Measurements from ENCODE around the gene AK1.

AK1 gene, protein sequence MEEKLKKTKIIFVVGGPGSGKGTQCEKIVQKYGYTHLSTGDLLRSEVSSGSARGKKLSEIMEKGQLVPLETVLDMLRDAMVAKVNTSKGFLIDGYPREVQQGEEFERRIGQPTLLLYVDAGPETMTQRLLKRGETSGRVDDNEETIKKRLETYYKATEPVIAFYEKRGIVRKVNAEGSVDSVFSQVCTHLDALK

DNA sequence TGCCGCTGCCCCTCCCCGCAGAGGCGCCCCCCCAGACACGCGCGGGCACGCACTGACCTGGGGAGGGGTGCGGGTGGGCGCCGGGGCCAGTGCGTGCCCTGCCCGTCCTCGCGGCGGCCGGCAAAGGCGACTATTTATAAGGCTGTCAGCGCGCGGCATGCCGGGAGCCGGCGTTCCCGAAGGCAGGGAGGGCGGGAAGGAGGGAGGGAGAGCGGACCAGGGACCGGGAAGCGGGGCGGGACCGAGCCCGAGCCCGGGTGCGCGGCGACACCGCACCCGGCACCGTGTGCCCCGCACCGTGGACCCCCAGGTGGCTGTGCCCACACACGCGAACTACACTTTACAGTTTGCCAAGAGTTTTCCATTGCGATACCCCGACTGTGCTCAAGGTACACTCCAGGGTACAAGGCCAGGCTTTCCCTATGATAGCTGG lies at the start of gene AK1:
Gene AK1, minus strand, starts transcription at position 110 of the 433 bp plus-strand sequence. CDS start 3,058 bp downstream, outside the sequence.
- no peak for DNase-seq (ENCODE audit: low read depth in 2 of 2)

DNA sequence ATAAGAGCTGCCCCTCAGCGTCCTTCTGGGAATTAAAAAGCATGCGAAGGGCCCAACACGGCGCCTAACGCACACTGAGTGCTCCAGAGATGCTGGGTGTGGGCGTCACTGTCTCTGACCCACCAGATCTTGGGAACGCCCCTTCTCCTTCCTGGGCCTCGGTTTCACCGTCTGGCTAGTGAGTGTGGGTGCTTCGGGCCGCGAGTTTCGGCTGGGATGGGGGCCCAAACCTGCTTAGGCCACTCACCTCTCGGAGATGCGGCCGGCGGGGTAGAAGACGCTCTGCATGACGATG lies 49.4 kb upstream of the AK1 start:
- DNase-seq (ENCODE audit: low read depth in 2 of 2), result no peak

DNA sequence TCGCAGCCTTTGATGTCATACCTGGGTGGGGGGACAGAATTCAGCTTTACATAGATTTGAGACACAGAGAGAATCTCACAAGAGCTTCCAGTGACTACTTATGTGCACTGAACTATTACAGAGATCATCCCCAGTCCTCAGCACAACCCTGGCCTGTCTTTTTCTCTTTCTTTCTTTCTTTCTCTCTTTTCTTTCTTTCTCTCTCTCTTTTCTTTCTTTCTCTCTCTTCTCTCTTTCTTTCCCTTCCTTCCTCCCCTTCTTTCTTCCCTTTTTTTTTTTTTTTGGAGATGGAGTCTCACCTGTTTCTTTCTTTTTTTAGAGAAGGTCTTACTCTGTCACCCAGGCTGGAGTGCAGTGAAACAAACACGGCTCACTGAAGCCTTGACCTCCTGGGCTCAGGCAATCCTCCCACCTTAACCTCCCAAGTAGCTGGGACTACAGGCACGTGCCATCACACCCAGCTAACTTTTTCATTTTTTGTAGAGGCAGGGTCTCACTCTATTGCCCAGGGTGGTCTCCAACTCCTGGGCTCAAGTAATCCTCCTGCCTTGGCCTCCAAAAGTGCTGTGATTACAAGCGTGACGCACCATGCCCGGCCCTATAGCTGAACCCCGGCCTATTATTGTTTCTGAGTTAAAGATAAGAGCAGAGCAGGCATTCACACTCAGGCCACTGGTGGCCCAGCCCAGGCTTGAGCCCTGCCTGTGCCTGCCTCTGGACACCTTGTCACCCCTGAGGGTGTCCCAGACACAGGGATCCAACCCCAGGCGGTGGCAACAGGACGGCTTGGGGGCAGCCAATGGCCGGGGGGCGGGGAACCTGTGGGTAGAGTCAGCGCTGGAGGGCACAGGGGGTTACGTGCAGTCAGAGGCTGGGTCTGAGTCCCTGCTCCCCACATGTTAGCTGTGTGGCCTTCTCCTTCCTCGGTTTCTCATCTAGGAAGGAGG lies 48.8 kb upstream of the AK1 start:
- DNase-seq (ENCODE audit: low read depth in 2 of 2), result no peak

DNA sequence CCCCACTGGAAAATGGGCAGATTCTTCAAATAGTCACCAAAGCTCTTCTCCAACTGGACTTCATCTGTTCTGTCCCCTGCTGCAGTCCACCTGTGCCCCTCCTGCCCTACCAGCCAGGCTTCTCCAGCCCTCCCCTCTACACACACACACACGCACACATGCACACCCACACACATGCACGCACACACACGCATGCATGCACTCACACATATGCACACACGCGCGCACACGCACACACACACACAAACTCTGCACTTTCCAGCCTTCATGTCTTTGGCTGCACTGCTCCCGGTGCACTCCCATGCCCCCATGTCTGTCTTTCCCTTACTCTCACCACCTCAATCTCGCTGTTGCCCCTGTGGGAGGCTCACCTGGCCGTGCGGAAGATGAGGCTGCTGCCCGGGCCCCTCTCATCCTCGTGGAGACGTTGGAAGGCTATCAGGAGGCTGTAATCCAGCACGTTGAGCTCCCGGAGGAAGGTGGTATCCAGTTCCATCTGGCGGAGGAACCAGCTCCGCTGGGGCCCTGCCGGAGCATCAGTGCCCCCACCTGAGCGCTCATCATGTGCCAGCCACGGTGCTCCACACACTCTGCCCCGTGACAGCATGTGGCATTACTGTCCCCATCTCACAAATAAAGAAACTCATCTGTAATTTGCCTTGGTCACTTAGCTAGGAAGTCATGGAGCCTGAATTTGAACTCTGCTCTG lies 47.4 kb upstream of the AK1 start:
- DNase-seq (ENCODE audit: low read depth in 2 of 2), result no peak

DNA sequence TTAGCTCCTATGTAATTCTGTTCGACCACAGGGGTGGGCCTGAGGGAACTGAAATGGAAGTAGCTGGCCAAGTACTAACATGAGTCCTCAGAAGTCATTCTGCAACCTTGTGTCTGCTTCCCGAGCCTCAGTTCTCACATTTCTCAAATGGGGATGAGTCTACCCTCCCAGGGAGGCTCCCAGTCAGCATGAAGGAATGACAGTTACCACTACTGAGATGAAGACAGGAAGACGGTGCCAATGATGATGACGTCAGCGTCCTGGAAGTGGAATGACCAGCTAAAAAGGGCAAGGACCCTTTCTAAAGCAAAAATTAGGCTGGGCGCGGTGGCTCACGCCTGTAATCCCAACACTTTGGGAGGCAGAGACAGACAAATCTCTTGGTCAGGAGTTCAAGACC lies 46.3 kb upstream of the AK1 start:
- DNase-seq (ENCODE audit: low read depth in 2 of 2), result no peak

DNA sequence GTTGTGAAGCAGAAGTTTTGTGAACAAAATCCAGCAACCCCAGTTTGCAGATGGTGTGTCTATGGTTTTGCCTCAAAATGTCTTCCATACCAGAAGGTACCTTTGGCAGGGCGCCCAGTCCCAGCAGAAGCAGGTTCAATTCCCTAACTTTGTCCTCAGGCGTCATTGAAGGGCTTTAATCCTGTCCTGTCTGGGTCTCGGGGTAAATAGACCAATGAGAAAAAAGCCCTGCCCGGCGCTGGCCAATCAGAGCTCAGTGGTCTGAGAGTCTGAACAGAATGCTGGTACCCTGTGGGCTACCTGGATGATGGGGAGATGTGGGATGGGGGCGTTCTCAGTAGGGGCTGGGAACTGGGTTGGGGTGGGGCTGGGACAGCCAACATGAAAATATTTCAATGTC lies 45.6 kb upstream of the AK1 start:
- no peak for DNase-seq (ENCODE audit: low read depth in 2 of 2)

DNA sequence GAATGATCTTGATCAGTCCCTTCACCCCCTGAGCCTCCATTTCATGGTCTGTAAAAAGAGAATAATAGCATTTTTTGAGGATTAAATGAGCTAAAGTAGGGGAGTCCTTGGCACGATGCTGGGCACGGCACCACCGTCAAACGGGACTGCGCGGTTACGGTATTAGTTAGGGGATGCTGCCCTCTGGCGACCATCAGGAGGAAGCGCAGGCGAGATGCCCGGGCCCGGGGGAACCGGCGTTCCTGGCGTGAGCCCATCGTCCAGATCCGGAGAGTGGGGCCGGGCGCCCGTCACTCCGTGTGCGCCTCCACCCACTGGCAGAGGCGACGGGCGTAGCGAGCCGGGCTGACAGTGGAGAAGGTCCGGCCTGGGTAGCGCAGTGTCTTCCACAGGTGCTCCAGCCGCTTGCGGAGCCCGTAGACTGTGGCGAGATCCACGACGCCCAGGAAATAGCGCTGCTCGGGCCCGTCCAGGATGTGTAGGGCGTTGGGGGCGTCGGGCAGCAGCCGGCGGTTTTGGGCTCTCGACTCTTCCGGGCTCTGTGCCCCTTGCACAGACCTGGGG lies 44.2 kb upstream of the AK1 start:
- peak; percentile 73 to 76 for DNase-seq (ENCODE audit: low read depth in 2 of 2)

DNA sequence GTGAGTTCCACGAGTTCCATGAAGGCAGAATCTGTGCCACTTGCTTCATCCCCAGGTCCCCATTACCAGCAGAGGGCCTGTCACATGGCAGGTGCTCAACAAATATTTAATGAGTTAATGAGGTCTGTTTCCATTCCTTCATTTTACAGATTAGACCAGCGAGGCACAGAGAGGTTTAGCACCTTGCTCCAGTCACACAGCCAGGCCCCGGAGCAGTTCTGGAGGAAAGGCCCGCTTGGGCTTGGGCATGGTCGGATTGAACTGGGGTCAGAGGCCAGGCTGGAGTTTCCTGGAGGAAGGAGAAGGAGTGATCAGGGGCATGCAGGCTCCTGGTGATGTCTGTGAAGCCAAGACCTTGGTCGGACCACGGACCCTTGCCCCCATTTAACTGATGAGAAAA lies 43.3 kb upstream of the AK1 start:
- DNase-seq (ENCODE audit: low read depth in 2 of 2), result no peak

DNA sequence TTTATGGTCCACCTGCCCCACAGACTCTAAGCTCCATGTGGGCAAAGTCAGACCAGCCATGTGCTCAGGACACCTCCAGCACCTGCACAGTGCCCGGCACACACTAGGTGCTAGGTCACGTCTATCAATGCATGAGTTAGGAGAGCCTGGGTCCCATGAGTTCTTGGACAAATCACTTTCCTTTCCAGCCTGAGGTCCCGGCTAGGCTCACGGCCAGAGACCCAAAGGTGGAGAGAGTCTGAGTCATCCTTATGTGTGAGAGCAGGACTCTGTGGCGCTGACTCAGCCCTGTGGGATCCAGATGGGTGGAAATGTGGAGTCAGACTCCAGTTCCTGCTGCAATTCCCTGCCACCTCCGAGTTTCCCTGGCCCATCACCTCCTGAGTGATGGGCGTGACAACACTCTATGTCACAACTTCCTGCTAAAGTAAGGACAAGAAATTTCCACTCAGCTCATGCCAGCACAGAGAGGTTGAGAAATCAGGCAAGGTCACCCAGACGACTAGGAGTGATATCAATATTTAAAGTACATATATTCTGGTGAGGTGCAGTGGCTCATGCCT lies 41.9 kb upstream of the AK1 start:
- DNase-seq (ENCODE audit: low read depth in 2 of 2), result no peak

DNA sequence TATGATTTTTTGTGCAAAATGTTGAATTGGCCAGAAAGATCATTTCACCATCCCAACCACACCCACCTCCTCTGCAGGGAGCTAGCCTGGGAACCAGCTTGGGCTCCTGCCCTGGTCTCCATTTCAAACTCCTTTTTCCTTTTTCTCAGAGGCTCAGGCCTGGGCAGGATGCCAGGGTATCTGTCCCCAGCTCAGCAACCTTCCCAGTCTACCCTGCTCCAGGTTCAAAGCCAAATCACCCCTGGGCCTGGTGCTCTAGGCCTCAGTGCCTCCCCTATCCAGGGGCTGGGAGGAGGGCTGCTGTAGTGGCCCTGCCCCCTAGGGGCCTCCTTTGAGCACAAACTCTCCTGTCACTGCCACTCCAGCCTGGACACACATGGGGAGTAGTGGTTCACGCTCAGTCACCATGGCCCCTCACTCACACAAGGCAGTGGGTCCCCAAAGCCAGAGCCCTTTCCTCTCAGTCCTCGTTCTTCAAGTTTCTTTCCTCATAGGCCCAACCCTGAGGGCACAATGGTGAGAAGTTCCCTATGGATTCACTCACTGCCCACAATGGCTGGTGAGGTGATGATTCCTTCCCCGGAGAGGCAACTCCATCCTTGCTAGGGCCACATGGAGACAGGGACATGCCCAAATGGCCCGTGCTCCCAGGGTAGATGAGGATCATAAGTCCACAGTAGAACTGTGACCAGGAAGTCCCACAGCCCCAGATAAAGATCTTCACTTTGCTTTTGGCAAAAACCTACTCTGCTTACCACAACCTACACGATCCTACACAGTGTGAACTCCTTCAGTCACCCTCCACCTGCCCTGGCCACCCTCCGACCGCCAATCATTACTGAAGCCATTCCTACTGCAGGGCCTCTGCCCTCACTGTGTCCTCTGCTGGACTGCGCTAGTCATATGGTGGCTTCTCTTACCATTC lies 41.0 kb upstream of the AK1 start:
- DNase-seq (ENCODE audit: low read depth in 2 of 2), result no peak

DNA sequence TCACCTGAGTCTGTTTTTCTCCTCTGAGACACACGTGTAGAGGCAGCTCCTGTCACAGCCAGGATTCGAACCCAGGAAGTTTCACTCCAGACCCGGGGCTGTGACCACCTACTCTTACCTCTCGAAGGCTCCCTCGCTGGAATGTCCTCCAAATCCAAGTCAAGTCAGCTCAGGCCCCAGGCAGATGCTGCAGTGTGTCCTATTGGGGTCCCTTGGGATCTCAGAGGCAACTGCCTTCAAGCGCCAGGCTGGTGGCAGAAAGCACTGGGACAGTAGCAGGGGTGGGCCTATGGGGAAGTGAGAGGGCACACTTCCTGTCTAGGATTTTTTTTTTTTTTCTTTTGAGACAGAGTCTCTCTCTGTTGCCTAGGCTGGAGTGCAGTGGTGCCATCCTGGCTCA lies 40.1 kb upstream of the AK1 start:
- no peak for DNase-seq (ENCODE audit: low read depth in 2 of 2)

DNA sequence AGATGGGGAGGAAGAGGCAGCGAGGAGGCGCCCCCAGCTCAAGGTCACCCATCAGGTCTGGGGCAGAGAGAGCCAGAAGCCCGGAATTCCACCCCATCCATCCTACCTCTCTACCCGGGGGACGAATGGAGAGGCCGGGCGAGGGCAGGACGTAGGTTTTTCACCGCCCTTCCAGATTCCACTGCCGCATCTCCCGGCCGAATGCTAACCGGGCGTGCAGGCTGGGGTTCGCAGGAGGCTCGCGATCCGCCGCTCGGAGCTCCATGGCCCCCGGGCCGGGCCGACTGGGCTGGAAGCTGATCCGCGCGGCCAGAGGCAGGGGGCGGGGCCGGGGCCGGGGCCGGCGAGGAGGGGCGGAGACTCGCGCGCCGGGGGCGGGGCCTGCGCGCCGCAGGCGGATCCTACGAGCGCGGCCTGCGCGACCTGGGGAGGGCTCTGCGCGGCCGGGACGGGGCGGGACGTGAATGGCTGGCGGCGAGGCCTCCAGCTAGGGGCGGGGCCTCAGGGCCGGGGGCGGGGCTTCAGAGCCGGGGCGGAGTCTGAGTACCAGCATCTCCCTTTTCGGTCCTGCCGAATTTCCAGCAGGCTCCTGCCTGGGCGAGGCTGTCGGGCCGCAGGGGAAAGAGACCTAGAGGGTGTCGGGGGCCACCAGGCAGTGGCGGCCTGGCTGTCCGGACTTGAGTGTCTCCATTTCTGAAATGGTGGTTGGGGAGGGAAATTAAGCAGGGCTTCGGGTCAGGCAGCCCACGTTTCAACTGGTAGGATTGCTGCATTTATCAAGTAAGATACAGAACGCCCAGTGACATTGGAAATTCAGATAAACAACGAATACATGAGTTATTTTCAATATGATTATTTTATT lies 39.5 kb upstream of the AK1 start, which contains the start of gene ST6GALNAC4:
Gene ST6GALNAC4, minus strand, starts transcription at position 322 of the 862 bp plus-strand sequence. CDS start 622 bp downstream, outside the sequence.
- DNase-seq (ENCODE audit: low read depth in 2 of 2), result peak; percentile 97 to 98

DNA sequence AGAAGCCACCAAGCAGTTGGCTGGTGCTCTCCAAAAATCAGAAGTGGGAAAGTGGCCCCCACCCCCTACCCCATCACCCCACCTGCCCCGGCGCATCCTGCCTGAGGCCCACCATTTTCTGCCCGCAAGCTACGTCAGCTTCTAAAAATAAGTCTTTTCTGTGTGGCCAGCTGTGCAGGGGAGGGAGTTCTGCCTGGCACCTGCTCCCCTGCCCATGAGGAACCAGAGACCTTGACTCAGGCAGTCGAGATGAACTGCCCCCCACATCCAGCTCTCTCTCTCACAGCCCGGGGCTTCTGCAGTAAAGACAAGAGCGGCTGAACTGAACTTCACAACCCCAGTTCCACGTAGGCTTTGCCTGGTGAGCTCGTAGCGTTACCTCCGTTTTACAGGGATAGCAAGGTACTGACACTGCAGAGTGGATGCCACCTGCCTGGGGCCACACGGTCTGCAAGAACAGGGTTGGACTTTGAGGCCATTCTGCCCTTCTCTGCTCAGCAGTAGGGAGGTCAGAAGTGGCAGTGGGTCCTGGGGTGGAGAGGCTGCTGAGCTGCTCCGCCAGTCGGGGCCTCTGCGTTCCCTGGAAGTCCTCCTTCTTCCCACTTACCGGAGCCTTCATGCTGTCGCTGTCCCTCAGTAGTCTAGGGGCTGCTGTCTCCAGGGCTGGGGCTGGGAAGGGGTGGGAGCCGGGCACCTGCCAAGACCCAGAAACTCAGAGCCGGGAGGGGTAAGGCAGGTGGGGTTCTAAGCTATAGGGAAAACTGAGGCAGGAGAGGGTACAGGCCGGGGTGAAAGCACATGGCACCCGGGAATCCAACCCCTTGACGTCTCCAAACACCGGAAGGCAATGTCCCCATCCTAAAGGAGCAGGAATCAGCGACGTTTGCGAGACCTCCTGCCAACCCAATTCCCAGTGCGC lies 38.6 kb upstream of the AK1 start:
- DNase-seq (ENCODE audit: low read depth in 2 of 2), result no peak

DNA sequence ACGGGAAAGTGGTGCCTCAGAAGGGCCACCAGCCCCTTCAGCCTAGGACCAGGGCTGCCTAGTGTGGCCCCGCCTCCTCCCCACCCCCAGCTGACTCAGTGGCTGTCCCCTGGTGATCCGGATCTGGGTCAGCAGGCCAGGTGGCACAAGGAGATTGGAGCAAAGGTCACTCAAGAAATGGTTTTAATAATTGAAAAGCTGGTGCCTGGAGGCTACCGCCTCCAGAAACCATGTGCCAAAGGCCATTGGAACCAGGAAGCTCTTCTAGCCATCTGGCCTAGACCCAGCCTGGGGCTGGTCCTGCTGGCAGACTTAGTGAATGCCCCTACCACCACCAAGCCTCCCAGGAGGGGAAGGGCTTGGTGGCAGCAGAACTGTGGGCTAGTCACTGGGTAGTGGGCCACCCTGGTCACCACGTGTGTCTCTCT lies 37.9 kb upstream of the AK1 start:
- DNase-seq (ENCODE audit: low read depth in 2 of 2), result no peak

DNA sequence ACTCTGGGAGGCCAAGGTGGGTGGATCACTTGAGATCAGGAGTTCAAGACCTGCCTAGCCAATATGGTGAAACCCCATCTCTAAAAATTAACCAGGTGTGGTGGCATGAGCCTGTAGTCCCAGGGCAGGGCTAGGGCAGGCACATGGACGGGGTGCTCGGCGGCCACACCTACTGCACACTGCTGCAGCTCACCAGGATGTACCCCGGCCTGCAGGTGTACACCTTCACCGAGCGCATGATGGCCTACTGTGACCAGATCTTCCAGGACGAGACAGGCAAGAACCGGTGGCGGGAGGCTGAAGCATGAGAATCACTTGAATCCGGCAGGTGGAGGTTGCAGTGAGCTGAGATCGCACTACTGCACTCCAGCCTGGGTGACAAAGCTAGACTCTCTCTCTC lies 36.2 kb upstream of the AK1 start:
- no peak for DNase-seq (ENCODE audit: low read depth in 2 of 2)

DNA sequence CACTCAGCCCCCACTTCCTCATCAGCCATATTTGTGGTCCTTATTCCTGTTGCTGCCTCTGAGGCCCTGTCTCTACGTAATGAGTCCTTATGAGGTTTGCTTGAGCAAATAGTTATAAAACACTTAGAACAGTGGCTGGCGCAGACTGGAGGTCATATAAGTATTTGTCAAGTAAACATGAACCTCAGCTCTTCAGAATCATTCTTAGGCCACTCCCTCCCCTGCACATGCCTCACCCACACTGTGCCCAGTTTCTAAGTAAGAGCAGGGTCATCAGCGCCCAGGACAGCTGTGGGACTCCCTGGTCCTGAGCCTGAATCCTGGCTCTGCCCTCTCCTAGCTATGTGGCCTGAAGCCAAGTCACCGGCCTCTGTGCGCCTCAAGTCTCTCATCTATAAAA lies 35.4 kb upstream of the AK1 start:
- DNase-seq (ENCODE audit: low read depth in 2 of 2), result no peak

DNA sequence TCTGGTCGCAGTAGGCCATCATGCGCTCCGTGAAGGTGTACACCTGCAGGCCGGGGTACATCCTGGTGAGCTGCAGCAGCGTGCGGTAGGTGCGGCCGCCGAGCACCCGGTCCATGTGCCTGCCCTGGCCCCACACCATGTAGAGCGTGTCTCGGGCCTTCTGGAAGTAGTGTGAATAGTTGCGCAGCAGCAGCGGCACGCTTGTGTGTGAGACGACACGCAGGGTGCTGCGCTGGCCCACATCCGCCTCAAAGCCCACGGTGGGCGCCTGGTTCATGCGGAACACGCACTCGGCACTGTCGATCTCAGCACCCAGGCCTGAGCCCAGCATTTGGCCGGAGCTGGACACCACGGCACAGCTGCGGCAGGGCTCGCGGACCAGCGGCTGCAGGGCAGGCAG lies 34.8 kb upstream of the AK1 start:
- DNase-seq (ENCODE audit: low read depth in 2 of 2), result no peak

DNA sequence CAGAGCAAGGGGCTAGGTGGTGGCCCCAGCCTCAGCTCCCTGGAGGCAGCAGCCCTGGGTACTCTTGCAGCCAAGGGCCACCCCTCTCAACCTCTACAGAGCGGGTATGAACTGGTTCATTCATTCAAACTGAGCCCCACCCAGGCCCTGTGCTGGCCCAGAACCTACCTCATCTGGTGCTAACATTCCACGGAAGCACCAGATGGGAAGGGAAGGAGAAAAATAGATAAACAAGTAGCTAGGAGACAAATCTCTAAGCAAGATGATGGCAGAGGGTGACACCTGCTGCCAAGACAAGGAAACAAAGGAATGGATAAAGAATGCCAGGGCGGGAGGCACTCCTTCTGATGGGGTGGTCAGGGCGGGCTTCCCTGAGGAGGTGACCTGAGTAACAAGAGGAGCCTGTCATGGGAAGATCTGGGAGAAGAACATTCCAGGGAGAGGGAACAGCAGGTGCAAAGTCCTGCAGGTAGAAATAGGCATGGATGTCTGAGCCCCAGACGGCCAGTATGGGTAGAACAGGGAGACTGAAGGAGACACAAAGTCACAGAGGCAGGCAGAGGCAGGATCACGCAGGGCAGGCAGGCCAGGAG lies 33.2 kb upstream of the AK1 start:
- DNase-seq (ENCODE audit: low read depth in 2 of 2), result no peak
